GM18951 (cell line): ENCODE results near the gene PAXX.

Experiments used
- POLR2A ChIP-seq: IDR thresholded peaks from 4 replicates; pipeline ENCODE4 v1.6.1; 2011; ENCODE audit warnings: mild to moderate bottlenecking; ENCODE audit not compliant: insufficient read length, insufficient read depth; ENCODE audit errors: extremely low read depth
- in situ Hi-C: fragments of 300-500 bp; cut with MboI; formaldehyde crosslinking; loops from one replicate; pipeline ENCODE4 v1.12.0; 2022; ENCODE audit warnings: low sequenced_read_pairs, mixed read lengths, inconsistent platforms; ENCODE audit not compliant: unreplicated experiment

PAXX gene

GRCh38 chr9:136984464-136985026, 7.7 kb upstream of the PAXX start:
- in situ Hi-C loops = no loop called here
- TF ChIP-seq POLR2A = no peak

GRCh38 chr9:136985027-136985602, 7.1 kb upstream of the PAXX start:
- in situ Hi-C loops = no loop called here
- TF ChIP-seq POLR2A = no peak

- TF ChIP-seq POLR2A = no peak
- in situ Hi-C loops = no loop called here
Measured at GRCh38 chr9:136985853-136986252, 6.4 kb upstream of the PAXX start.

GRCh38 chr9:136988872-136989271, 3.4 kb upstream of the PAXX start:
- in situ Hi-C loops = no loop called here

GRCh38 chr9:136990242-136990911, 1.8 kb upstream of the PAXX start:
- TF ChIP-seq POLR2A = no peak
- in situ Hi-C loops = no loop called here

More at GRCh38 chr9:136988872-136989271, 3.4 kb upstream of the PAXX start:
- TF ChIP-seq POLR2A = no peak

- TF ChIP-seq POLR2A = no peak
- in situ Hi-C loops = no loop called here
Measured at GRCh38 chr9:136992819-136993369, 672 bp downstream of the PAXX start.

- in situ Hi-C loops = no loop called here
- no peak for TF ChIP-seq POLR2A
Measured at GRCh38 chr9:136994180-136994887, 2.1 kb downstream of the PAXX start.

GRCh38 chr9:136994888-136995230, 2.6 kb downstream of the PAXX start:
- no peak for TF ChIP-seq POLR2A
- in situ Hi-C loops = no loop called here

GRCh38 chr9:136995362-136995761, 3.1 kb downstream of the PAXX start:
- TF ChIP-seq POLR2A = no peak
- in situ Hi-C loops = no loop called here

- in situ Hi-C loops = no loop called here
- no peak for TF ChIP-seq POLR2A
Measured at GRCh38 chr9:136995772-136996311, 3.6 kb downstream of the PAXX start.

GRCh38 chr9:136996361-136997292, 4.4 kb downstream of the PAXX start, which contains the start of gene CLIC3:
TSS of gene CLIC3 (minus strand) at chr9:136996568. CDS start at chr9:136996543, 25 bp downstream.
- in situ Hi-C loops = no loop called here
- TF ChIP-seq POLR2A = no peak

- in situ Hi-C loops = no loop called here
- no peak for TF ChIP-seq POLR2A
Measured at GRCh38 chr9:136997371-136997770, 5.1 kb downstream of the PAXX start.
